Stimulated activated CD4-positive, alpha-beta T cell treated with anti-CD3 and anti-CD28 coated beads, Interleukin-15, amount 100 ng/mL, for 1 hour (primary cell): ENCODE data around the gene ZNF335.
A peak's percentile ranks its signal among the peaks of the same experiment; 100 is the strongest.
"Not testable (repeated sequence)": the region's sequence is repeated elsewhere in the genome, so short reads cannot be mapped to it uniquely, and the experiment has no call there.

Experiments used
- DNase-seq, 2 donors: peaks; one replicate each; pipeline ENCODE4 v3.0.0-alpha.2; 2020; ENCODE audit warnings: low read depth in 1 of 2, low spot score in 1 of 2

The ZNF335 gene

DNA sequence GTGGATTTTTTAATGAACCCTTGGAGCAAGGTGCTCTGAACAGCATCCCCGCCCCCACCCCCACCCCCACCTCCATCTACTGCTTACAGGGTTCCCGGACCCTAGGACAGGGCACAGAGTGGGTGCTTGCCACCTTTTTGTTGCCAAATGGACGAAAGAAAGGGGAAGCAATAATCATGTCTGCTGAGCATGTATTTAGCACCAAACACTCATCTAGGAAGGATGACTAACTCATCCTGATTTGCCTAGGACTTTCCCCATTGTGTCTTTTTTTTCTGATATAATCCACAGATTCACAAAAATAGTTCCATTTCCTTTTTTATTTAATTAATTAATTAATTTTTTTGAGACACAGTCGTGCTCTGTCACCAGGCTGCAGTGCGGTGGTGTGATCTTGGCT lies 58.9 kb downstream of the ZNF335 start:
- DNase-seq = no peak

DNA sequence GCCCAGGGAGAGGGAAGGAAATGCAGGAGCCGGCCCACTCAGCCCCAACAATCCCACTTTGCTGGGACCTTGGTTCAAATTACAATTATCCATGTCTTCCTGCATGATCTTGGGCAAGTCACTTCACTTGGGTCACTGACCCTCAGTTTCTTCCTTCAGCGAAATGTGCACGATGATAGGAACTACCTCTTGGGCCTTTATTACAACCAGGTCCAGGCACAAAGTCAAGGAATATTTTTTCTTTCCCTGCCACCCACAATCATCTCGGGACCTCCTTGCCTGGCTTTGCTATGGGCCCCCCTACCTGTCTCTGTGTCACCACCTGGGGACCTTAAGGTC lies 59.7 kb downstream of the ZNF335 start:
- no peak for DNase-seq

DNA sequence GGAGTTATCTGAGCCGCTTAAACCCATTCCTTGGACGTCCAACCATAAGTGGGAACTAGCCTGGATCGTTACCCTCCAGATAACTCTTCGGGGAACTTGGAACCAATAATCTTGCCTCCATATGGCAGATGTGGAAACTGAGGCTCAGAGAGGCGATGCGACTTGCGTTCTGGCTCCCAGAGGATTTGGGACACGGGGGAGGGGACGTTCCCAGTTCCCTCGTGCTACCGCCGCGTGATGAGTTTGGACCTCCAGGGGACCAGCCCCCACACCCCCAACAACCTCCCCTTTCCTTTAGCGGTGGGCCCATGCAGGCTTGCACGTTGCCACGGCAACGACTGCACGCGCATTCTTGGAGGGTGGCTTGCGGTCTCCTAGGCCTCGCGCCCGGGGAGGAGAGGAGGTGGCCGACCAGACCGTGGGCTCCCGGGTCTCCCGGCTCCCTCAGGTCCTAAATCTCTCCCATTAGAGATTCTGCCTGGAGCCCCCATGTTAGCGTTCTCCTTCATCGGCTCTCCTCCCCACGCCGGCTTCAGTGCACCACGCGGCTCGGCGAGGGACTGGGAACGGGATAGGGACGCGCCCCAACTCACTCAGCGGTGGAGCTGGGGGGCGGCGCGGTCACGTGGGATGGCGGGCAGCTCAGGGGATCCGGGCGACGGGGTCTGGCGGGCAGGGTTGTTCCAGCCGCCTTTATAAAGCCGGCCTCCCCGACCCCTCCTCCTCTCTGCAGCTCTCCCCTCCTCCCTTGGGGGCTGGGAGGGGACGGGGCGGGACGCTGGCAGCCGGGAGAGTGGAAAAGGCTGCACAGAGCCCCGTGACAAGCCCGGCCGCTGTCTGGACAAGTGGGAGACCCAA lies 60.3 kb downstream of the ZNF335 start, which contains the start of gene PLTP:
Gene PLTP, minus strand, starts transcription at position 670 of the 858 bp plus-strand sequence. CDS start 703 bp downstream, outside the sequence.
- no peak for DNase-seq

- peak; percentile 73 to 90 for DNase-seq
Observed at GRCh38 chr20:45910670-45911485, 61.1 kb downstream of the ZNF335 start.

DNA sequence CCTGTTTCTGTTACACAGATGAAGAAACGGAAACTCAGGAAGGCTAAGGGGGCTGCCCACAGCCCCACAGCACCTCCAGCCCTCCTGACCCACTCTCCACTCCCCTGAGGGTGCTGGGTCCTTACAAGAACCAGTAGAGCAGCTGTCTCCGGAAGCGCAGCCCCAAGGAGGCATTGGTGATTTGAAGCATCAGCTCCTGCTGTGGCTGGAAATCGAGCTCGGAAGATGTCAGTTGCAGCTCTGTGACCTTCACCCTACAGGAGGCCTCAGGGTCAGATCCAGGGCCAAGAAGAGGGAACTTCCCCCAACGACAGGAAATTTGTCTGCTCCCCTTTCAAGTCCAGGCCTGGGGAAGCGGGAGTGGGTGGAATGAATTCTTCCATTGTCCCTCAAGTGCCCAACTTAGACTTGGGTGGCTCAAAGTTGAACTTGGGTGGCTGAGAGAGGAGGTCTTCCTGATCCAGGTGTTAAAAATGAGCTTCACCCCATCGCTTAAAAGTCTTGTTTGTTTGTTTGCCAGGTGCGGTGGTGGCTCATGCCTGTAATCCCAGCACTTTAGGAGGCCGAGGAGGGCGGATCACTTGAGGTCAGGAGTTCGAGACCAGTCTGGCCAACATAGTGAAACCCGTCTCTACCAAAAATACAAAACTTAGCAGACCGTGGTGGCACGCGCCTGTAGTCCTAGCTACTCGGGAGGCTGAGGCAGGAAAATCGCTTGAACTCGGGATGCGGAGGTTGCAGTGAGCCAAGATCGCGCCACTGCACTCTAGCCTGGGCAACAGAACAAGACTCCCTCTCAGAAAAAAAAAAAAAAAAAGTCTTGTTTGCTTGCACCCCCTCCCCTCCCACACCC lies 62.0 kb downstream of the ZNF335 start:
- no peak for DNase-seq

DNA sequence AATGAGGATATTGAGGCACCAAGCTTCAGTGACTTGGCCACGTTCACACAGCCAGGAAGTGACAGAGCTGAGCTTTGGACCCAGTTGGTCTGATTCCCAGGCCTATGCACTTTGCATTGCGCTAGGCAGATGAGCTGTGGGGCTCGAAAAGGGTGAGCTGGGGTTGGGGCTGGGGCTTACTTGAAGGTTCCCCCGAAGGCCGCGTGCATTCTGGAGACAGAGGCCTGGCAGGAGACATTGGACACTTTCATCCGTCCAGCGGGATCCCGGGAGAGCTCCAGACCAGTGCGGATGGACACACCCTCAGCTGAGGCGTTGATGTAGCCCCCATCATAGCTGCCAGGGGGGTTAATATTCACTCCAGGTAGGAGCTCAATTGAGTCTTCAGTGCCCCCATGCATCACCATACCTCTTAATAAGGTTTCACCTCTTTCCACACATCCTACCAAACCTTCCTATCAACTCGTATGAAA lies 62.6 kb downstream of the ZNF335 start:
- DNase-seq = no peak

DNA sequence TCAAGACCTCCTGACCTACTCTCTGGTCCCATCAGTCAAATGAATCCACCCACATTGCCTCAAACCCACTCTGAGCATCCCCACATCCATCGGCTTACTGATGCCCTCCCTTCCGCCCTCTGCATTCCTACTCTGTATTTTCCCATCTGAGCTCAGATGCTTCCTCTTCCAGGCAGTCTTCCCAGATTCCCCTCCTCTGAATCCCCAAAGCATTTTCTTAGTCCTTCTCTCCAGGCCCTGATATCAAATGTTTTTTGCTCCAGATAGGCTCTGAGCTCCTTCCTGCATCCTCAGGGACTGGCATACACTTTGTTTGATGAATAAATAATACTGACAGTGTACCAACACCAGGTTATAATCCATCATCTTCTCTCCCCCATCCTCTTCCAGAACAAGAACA lies 63.9 kb downstream of the ZNF335 start:
- DNase-seq = no peak

GRCh38 chr20:45907219-45907948 lies 64.6 kb downstream of the ZNF335 start:
- no peak for DNase-seq

- no peak for DNase-seq
Observed at GRCh38 chr20:45905505-45906079, 66.4 kb downstream of the ZNF335 start.

DNA sequence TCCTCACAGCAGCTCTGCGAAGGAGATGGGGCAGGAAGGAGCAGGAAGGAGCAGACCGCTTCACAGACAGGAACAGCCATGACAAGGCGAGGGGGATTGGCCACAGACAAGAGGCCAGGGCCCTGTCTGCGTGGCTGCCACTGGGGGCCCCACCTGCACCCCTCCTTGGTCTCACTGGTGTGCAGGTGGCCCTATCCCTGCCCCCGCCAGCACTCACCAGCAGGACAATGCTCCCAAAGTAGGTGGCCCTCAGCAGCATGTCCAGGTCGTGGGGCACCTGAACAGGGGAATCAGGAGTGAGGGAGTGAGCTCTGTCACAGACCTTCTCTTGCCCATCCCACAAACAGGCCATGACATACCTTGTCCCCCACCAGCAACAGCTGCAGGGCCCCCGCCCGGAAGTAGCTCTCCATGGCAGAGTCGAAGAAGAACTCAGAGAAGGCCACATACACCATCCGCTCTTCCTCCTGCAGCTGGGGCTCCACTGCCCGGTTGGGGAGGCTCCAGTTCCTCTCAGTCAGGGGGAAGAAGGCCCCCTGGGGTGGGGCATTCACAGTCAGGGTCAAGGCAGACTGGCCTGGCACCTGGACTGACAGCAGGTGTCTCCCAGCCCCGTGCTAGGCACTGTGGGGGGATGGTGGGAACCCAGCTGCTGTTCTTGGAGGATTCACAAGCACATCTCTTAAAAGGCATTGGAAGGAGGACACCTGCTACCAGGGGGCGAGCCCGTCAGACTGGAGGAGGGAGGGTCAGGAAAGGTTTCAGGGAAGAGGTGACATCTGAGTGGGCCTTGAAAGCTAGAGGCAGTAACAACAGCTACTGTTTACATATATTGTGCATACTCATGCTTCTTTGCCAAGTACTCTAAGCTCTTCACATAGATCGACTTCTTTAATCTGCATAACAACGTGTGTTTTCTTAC lies 67.2 kb downstream of the ZNF335 start:
- no peak for DNase-seq

- no peak for DNase-seq
Observed at GRCh38 chr20:45902199-45902701, 69.8 kb downstream of the ZNF335 start.

GRCh38 chr20:45901332-45901731 lies 70.7 kb downstream of the ZNF335 start:
- not testable (repeated sequence) for DNase-seq

DNA sequence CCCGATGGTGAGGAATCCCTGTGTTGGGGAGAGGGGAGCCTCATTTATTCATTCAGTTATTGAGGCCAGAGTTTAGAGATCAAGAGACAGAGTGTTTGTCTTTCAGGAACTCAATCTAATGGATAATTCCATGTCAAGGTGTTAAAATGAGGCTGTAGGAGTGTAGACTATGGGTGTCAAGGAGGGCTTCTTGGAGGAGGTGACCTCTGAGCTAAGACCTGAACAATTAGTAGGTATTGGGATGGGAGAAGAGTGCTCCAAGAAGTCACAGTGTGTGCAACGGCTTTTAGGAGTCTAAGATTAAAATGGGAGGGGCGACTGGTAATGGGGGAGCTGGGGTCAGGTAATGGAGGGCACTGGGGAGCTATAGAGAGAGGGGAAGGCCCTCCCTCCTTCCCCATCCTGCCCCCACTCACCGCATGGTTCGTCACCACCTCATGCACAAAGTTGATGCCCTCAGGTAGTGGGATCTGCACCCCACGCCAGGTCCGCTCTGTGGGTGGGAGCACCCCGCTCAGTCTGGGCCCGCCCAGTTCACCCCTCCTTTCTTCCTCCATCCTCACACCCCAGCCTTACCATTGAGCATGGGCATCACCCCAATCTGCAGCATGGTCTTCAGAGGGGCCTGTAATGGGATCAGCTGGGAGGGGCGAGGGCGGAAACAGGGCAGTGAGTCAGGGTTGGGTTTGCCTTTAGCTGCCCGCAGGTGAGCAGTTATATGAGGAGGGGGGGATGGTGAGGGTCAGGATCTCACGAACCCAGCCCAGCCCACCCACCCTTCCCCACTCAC lies 72.8 kb downstream of the ZNF335 start:
- no peak for DNase-seq
